H9 (cell line): ENCODE measurements around the gene SORCS2. TPM values are rescaled to one million over a fixed set of nuclear protein-coding genes. Genes with fewer than 3 reads are reported as not detected.

Experiments
- DNase-seq: peaks from one replicate; pipeline ENCODE4 v3.0.0-alpha.2; 2017
- H2AFZ ChIP-seq: one replicate; pipeline ENCODE4 v1.6.1; 2013; ENCODE audit warnings: mild to moderate bottlenecking, low read length, control low read depth, moderate library complexity
- H2AK5ac ChIP-seq: 2 replicates; pipeline ENCODE4 v1.6.1; 2013; ENCODE audit warnings: low read length, control low read depth, mixed read lengths; ENCODE audit not compliant: insufficient read length
- H2BK120ac ChIP-seq: one replicate; pipeline ENCODE4 v1.6.1; 2013; ENCODE audit warnings: low read depth, mild to moderate bottlenecking, low read length, control low read depth, inconsistent platforms; ENCODE audit not compliant: poor library complexity, severe bottlenecking
- H2BK12ac ChIP-seq: 2 replicates; pipeline ENCODE4 v1.6.1; 2013; ENCODE audit warnings: low read length, control low read depth, mixed read lengths, low read depth; ENCODE audit not compliant: insufficient read length
- H2BK15ac ChIP-seq: 2 replicates; pipeline ENCODE4 v1.6.1; 2013; ENCODE audit warnings: low read depth, low read length, control low read depth
- H2BK20ac ChIP-seq: one replicate; pipeline ENCODE4 v1.6.1; 2013; ENCODE audit warnings: low read depth, mild to moderate bottlenecking, low read length, control low read depth, inconsistent platforms; ENCODE audit not compliant: poor library complexity, severe bottlenecking
- H2BK5ac ChIP-seq: 2 replicates; pipeline ENCODE4 v1.6.1; 2013; ENCODE audit warnings: low read length, control low read depth, mixed read lengths; ENCODE audit not compliant: insufficient read length
- H3K14ac ChIP-seq: 2 replicates; pipeline ENCODE4 v1.6.1; 2013; ENCODE audit warnings: low read length, control low read depth; ENCODE audit not compliant: insufficient read depth
- H3K18ac ChIP-seq: 2 replicates; pipeline ENCODE4 v1.6.1; 2013; ENCODE audit warnings: low read depth, mild to moderate bottlenecking, mixed read lengths, low read length, control low read depth; ENCODE audit not compliant: insufficient read length
- H3K23ac ChIP-seq: 2 replicates; pipeline ENCODE4 v1.6.1; 2013; ENCODE audit warnings: low read length, control low read depth, mixed read lengths, low read depth; ENCODE audit not compliant: insufficient read length
- H3K23me2 ChIP-seq: 2 replicates; pipeline ENCODE4 v1.6.1; 2013; ENCODE audit warnings: low read depth, mild to moderate bottlenecking, mixed read lengths, low read length, control low read depth; ENCODE audit not compliant: insufficient read length, poor library complexity, severe bottlenecking
- H3K27ac ChIP-seq: 2 replicates; pipeline ENCODE4 v1.5.1; 2013; ENCODE audit warnings: low read length, control low read depth, mixed read lengths, low read depth; ENCODE audit not compliant: insufficient read length
- H3K27me3 ChIP-seq: 2 replicates; pipeline ENCODE4 v1.6.1; 2013; ENCODE audit warnings: low read length, control low read depth, inconsistent platforms; ENCODE audit not compliant: insufficient read depth
- H3K4ac ChIP-seq: 2 replicates; pipeline ENCODE4 v1.6.1; 2013; ENCODE audit warnings: low read depth, mild to moderate bottlenecking, control low read depth, inconsistent platforms, low read length, moderate library complexity
- H3K4me1 ChIP-seq: 2 replicates; pipeline ENCODE4 v1.6.1; 2013; ENCODE audit warnings: low read length, control low read depth, inconsistent platforms; ENCODE audit not compliant: insufficient read depth
- H3K4me2 ChIP-seq: 2 replicates; pipeline ENCODE4 v1.6.1; 2013; ENCODE audit warnings: low read length, control low read depth, mixed read lengths; ENCODE audit not compliant: insufficient read length, insufficient read depth
- H3K56ac ChIP-seq: 2 replicates; pipeline ENCODE4 v1.6.1; 2013; ENCODE audit warnings: low read depth, mild to moderate bottlenecking, mixed read lengths, low read length, control low read depth; ENCODE audit not compliant: insufficient read length
- H3K79me1 ChIP-seq: 2 replicates; pipeline ENCODE4 v1.6.1; 2013; ENCODE audit warnings: low read depth, mild to moderate bottlenecking, moderate library complexity, low read length, control low read depth, inconsistent platforms; ENCODE audit not compliant: insufficient read depth, poor library complexity, severe bottlenecking
- H3K79me2 ChIP-seq: 2 replicates; pipeline ENCODE4 v1.6.1; 2013; ENCODE audit warnings: low read length, control low read depth, inconsistent platforms; ENCODE audit not compliant: insufficient read depth
- H3K9ac ChIP-seq: 2 replicates; pipeline ENCODE4 v1.6.1; 2013; ENCODE audit warnings: low read length, control low read depth, mixed read lengths; ENCODE audit not compliant: insufficient read length; ENCODE audit errors: extremely low read depth
- H3K9me3 ChIP-seq: one replicate; pipeline ENCODE4 v1.6.1; 2013; ENCODE audit warnings: low read depth, low read length, inconsistent platforms; ENCODE audit not compliant: control insufficient read depth
- H3T11ph ChIP-seq: one replicate; pipeline ENCODE4 v1.6.1; 2013; ENCODE audit warnings: mild to moderate bottlenecking, low read length, control low read depth, inconsistent platforms
- H4K20me1 ChIP-seq: one replicate; pipeline ENCODE4 v1.6.1; 2013; ENCODE audit not compliant: control insufficient read depth, insufficient read length, insufficient read depth
- H4K5ac ChIP-seq: 2 replicates; pipeline ENCODE4 v1.6.1; 2013; ENCODE audit warnings: low read depth, mild to moderate bottlenecking, mixed read lengths, low read length, control low read depth; ENCODE audit not compliant: insufficient read length
- H4K8ac ChIP-seq: replicated peaks from 2 replicates; pipeline ENCODE4 v1.6.1; 2013; ENCODE audit warnings: low read length, control low read depth, mixed read lengths, low read depth; ENCODE audit not compliant: insufficient read length
- H4K91ac ChIP-seq: 2 replicates; pipeline ENCODE4 v1.6.1; 2013; ENCODE audit warnings: low read depth, mild to moderate bottlenecking, moderate library complexity, mixed read lengths, low read length, control low read depth; ENCODE audit not compliant: insufficient read length
- H3K27ac Mint-ChIP-seq, 3 experiments: 2 replicates in 2 of 3; 3 replicates in 1 of 3; pipeline ENCODE4 v1.8.0; 2020 to 2021; ENCODE audit warnings: mixed read lengths in 3 of 3, mild to moderate bottlenecking in 1 of 3, moderate library complexity in 1 of 3
- H3K27me3 Mint-ChIP-seq: 2 replicates; pipeline ENCODE4 v1.8.0; 2021; ENCODE audit warnings: low read depth, mild to moderate bottlenecking, moderate library complexity, mixed read lengths
- H3K36me3 Mint-ChIP-seq, 3 experiments: 2 replicates in 2 of 3; 3 replicates in 1 of 3; pipeline ENCODE4 v1.8.0; 2020 to 2021; ENCODE audit warnings: low read depth in 3 of 3, mixed read lengths in 3 of 3; ENCODE audit not compliant: insufficient read depth in 1 of 3
- H3K4me1 Mint-ChIP-seq, 2 experiments: 2 replicates each; pipeline ENCODE4 v1.8.0; 2020; ENCODE audit warnings: mixed read lengths in 2 of 2
- H3K4me3 Mint-ChIP-seq, 2 experiments: 2 replicates in 1 of 2; 3 replicates in 1 of 2; pipeline ENCODE4 v1.8.0; 2020 to 2021; ENCODE audit warnings: mild to moderate bottlenecking in 2 of 2, mixed read lengths in 2 of 2, moderate library complexity in 1 of 2
- H3K9me3 Mint-ChIP-seq, 2 experiments: 2 replicates in 1 of 2; 3 replicates in 1 of 2; pipeline ENCODE4 v1.8.0; 2020; ENCODE audit warnings: mild to moderate bottlenecking in 2 of 2, mixed read lengths in 2 of 2, moderate library complexity in 1 of 2
- WGBS: extraction: QIAGEN DNeasy Blood & Tissue Kit; methylation state at CpG from one replicate; pipeline ENCODE4 v1.1.7; 2013; ENCODE audit warnings: missing lambda C conversion rate, low lambda C conversion rate, mixed read lengths; ENCODE audit not compliant: insufficient read length; ENCODE audit errors: extremely low coverage; 5-methylcytosine and 5-hydroxymethylcytosine counted together
- total RNA-seq: library from RNA; stranded (reverse); gene quantifications from 2 replicates; pipeline ENCODE4 v1.2.1, GENCODE V29; 2021
- TF ChIP-seq, protein P1 (sequence below): fragments of 200-600 bp; sonication (generic); conservative IDR thresholded peaks from 3 replicates; pipeline ENCODE4 v1.8.0; 2021; ENCODE audit warnings: antibody characterized with exemption, mild to moderate bottlenecking

Gene SORCS2
- total RNA-seq, 1 experiment from 2014 or later: 0.57 TPM

- H3K4me2 ChIP-seq: no peak overlapping the region
- no peaks in the 10 kb centered on the region for H3K79me1 ChIP-seq
- no peak overlapping the region for H2BK15ac ChIP-seq
- H2AK5ac ChIP-seq: no peak overlapping the region
- H3K23ac ChIP-seq: no peak overlapping the region
- H3K27ac ChIP-seq: no peak overlapping the region
- DNase-seq: no peak
- H3K9me3 ChIP-seq: no peaks in the 10 kb centered on the region
- no peaks in the 10 kb centered on the region for H4K20me1 ChIP-seq
- Mint-ChIP-seq H3K36me3 (no peaks in the 10 kb centered on the region), H3K4me3 (no peak overlapping the region), H3K9me3 (no peaks in the 10 kb centered on the region), H3K27ac (no peak overlapping the region; a peak in 1 of 7 replicates), H3K4me1 (peaks cover 10 to 11% of the 10 kb centered on the region in 2 experiments), H3K27me3 (peaks cover 11% of the 10 kb centered on the region)
- no peak overlapping the region for H4K91ac ChIP-seq
- H3K14ac ChIP-seq: no peak overlapping the region
- no peaks in the 10 kb centered on the region for H3K79me2 ChIP-seq
- H3K9ac ChIP-seq: no peak overlapping the region
- H2AFZ ChIP-seq: no peak overlapping the region
- no peaks in the 10 kb centered on the region for H3K27me3 ChIP-seq
- TF ChIP-seq, protein P1, sequence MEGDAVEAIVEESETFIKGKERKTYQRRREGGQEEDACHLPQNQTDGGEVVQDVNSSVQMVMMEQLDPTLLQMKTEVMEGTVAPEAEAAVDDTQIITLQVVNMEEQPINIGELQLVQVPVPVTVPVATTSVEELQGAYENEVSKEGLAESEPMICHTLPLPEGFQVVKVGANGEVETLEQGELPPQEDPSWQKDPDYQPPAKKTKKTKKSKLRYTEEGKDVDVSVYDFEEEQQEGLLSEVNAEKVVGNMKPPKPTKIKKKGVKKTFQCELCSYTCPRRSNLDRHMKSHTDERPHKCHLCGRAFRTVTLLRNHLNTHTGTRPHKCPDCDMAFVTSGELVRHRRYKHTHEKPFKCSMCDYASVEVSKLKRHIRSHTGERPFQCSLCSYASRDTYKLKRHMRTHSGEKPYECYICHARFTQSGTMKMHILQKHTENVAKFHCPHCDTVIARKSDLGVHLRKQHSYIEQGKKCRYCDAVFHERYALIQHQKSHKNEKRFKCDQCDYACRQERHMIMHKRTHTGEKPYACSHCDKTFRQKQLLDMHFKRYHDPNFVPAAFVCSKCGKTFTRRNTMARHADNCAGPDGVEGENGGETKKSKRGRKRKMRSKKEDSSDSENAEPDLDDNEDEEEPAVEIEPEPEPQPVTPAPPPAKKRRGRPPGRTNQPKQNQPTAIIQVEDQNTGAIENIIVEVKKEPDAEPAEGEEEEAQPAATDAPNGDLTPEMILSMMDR: peak; percentile 39
- no peak overlapping the region for H4K5ac ChIP-seq
- H2BK120ac ChIP-seq: no peak overlapping the region
- H3T11ph ChIP-seq: no peak overlapping the region
- no peak overlapping the region for H4K8ac ChIP-seq
- H3K4ac ChIP-seq: no peak overlapping the region
- H3K18ac ChIP-seq: no peak overlapping the region
- no peak overlapping the region for H2BK20ac ChIP-seq
- no peak overlapping the region for H3K56ac ChIP-seq
- H2BK12ac ChIP-seq: no peak overlapping the region
- H2BK5ac ChIP-seq: no peak overlapping the region
- H3K4me1 ChIP-seq: no peaks in the 10 kb centered on the region
- no CpG with 5 or more reads among the region's 13 CpGs for WGBS
- no peaks in the 10 kb centered on the region for H3K23me2 ChIP-seq
Observed at GRCh38 chr4:7151668-7152227, 40.6 kb upstream of the SORCS2 start.
